Inferior parietal cortex (tissue), 1 donor: ENCODE results near the gene KRTAP4-2.
"Not testable (repeated sequence)": the region's sequence is repeated elsewhere in the genome, so short reads cannot be mapped to it uniquely, and the experiment has no call there.

Source experiments
- DNase-seq: peaks from one replicate; pipeline ENCODE4 v3.0.0-alpha.2; 2016; ENCODE audit errors: extremely low spot score

KRTAP4-2 gene

DNA sequence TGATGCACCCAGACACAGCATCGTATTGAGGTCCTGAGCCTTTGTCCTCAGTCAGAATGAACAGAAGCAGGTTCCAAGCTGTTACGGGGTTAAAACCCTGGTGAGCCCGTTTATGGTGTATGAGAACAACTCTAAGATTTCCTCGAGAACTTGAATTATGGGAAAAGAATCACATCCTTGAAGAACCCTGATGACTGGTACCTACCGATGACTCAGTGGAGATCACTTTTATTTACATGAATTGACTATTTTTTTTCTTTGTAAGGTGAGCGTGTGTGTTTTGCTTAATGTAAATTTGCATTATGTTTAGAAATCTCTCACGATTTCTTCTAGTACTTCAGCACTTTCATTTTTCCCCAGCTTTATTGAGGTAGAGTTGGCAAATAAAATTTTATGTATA is 14.2 kb downstream of the KRTAP4-2 start:
- DNase-seq = no peak

DNA sequence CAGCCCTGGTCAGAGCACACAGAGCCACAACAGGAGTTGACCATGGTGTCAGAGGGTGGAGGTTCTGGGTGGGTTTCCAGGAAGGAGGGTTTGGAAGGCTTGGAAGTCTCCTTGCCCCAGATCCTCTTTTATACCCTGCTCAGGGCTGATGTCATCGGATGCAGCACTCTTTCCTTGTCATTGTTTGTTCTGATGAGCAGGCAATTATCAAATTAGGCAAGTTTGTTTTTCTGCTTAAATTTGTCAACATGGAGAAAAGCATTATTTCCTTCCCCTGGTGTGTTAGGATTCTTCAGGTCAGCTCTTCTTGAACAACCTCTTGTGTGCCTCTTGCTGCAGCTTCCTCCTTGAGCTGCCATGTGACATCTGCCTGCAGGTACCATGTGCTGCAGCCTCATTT is 17.4 kb downstream of the KRTAP4-2 start, which contains the start of gene KRTAP4-4:
TSS of gene KRTAP4-4 (minus strand) at position 101 of the 400 bp plus-strand sequence. CDS start at position 44, 57 bp downstream.
- no peak for DNase-seq

DNA sequence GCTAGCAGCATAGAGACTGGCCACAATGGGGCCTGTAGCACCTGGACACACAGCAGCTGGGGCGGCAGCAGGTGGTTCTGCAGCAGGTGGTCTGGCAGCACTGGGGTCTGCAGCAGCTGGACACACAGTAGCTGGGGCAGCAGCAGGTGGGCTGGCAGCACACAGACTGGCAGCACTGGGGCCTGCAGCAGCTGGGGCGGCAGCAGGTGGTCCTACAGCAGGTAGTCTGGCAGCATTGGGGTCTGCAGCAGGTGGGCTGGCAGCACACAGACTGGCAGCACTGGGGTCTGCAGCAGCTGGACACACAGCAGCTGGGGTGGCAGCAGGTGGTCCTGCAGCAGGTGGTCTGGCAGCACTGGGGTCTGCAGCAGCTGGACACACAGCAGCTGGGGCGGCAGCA is 17.8 kb downstream of the KRTAP4-2 start:
- not testable (repeated sequence) for DNase-seq

DNA sequence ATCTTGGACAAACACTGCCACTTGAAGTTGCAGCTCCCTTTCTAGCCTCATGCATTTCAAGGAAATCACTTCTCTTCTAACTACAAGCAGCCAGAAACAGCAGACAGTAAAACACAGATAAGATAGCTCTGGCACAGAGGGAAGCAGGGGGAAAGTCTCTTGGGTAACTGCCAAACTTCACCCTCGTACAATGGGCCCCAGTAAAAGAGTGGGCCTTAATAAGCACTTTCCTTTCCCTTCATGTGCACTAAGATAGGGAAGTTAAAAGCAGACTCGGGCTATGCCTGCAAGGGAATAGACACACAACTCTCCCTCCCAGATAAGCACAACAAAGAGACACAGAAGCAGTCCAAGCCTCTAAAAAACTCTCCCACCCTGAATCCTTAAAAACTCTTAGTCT is 24.2 kb downstream of the KRTAP4-2 start:
- DNase-seq = no peak

DNA sequence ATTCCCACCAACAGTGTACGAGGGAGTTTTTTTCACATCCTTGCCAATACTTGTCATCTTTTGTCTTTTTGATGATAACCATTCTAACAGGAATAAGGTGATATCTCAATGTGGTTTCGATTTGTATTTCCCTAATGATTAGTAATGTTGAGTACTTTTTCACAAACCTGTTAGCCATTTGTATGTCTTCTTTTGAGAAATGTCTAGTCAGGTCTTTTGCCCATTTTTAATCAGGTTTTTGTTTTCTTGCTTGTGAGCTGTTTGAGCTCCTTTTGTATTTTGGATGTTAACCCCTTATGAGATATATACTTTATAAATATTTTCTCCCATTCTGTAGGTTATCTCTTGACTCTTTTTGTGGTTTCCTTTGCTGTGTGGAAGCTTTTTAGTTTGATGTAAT is 26.5 kb downstream of the KRTAP4-2 start:
- DNase-seq = no peak

DNA sequence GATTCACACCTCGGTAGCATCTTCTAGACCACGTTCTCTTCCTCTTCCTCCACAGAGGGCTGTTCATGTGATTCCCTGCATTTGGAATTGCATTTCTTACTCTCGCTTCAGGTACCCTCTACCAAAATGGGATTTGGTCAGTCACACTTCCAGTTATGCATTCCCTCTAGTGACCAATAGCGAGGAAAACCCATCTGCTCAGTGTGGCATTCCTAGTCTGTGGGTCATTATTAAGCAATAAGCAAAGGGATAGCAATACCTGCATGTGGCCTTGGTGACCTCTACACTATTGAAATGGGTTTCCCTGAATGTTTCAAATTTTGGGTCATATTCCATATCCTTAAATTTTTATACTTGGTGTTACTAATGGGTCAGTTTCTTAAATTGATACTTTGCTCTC is 28.0 kb downstream of the KRTAP4-2 start:
- DNase-seq = no peak

DNA sequence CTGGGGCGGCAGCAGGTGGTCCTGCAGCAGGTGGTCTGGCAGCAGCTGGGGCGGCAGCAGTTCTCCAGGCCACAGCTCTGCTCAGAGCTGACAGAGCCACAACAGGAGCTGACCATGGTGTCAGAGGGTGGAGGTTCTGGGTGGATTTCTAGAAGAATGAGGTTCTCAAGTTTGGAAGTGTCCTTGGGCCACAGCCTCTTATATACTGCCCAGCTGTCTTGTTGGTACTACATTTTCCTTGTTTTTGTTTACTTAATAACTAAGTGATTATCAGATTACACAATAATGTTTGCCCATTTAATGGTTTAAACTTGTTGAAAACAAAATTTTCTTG is 28.4 kb downstream of the KRTAP4-2 start, which contains the start of gene KRTAP4-5:
TSS of gene KRTAP4-5 (minus strand) at position 174 of the 334 bp plus-strand sequence. CDS start at position 116, 58 bp downstream.
- DNase-seq = no peak

DNA sequence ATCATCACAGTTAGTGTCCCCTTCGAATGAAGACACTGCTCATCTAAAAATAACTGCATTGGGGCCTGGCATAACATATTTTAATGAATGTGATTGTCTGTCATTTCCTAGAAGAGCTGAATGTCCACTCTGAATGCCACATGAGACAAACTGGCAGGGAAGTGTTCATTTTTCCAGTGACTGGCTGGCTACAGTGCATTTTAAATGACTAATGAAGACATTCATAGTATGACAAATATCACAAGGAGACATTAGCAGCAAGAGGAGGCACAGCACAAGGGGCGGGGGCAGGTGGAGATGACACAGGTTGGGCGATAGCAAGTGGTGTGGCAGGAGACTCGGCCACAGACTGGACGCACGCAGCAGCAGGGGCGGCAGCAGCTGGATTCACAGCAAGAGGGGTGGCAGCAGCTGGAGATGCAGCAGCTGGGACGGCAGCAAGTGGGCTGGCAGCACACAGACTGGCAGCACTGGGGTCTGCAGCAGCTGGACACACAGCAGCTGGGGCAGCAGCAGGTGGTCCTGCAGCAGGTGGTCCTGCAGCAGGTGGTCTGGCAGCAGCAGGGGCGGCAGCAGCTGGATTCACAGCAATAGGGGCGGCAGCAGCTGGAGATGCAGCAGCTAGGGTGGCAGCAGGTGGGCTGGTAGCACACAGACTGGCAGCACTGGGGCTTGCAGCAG is 28.9 kb downstream of the KRTAP4-2 start:
- not testable (repeated sequence) for DNase-seq

DNA sequence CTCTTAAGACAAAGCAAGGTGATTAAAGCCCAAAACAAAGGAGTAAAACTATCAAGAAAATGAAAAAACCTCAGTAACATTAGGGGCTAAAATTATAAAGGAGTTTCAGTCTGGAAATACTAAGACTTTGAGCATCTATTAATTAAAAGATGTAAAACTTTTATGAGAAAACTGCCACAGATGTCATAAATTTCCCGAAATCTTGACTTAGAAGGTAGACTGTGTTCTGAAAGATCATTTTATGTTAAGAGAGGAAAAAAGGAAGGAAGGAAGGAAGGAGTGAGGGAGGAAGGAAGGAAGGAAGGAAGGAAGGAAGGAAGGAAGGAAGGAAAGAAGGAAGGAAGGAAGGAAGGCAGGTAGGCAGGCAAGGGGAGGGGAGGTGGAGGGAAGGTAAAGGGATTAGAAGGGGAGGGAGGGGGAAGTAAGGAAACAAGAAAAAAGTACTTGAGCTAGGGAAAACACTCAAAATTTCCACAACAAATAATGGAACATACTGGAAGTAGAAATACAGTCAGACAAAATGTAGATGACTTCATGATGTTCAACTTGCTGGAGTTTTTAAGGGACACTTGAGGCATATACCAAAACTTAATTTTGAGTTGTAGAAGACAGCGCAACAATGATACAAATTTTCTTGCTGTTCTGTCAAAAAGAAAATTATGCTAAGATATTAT is 30.4 kb downstream of the KRTAP4-2 start:
- DNase-seq = no peak

DNA sequence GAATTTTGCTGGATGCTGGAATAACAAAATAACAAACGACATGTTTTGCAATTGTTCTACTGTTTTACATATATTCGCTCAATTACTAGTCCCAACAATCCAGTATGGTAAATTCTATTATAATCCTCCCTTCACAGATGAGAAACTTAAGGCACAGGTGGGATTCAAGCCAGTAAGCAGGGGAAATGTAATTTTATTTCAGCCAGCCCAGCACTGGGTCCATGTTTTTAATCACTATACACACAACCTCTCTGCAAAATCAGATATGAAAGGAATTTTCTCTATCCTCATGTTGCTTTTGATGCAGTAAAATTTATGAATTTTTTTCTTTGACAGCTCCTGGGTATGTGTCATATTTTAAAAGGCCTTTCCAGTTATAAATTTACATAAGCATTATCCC is 32.8 kb downstream of the KRTAP4-2 start:
- no peak for DNase-seq

DNA sequence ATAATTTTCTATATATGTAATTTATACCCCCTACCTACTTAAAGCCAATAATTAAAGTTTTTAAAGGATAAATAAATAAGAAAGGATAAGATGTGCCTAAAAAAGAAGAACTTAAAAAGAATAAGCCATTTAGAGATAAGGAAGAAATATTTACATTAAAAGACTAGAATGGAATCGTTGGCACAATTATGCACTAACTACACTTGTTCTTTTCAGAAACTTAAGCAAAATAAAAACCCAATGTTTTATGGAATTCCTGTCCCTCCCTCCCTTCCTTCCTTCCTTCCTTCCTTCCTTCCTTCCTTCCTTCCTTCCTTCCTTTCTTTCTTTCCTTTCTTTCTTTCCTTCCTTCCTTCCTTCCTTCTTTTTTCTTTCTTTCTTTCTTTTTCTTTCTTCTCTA is 33.2 kb downstream of the KRTAP4-2 start:
- no peak for DNase-seq

DNA sequence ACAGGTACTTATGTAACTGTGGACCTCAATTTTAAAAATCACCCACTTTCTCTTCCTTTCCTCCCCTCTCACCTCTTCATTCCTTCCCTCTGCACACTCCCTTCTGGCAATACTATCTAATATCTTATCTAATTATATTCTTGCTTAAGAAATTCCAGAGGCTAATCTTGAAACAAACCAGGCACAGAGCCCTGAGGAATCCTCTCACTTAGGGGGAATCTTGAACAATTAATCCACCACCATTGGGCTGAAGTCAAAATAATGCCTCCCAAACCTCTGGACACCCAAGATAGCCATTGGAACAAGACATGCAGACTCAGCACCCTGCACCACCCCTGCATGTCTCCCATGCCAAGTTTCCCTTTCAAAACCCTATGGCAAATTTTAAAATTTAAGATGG is 36.7 kb downstream of the KRTAP4-2 start:
- DNase-seq = no peak

DNA sequence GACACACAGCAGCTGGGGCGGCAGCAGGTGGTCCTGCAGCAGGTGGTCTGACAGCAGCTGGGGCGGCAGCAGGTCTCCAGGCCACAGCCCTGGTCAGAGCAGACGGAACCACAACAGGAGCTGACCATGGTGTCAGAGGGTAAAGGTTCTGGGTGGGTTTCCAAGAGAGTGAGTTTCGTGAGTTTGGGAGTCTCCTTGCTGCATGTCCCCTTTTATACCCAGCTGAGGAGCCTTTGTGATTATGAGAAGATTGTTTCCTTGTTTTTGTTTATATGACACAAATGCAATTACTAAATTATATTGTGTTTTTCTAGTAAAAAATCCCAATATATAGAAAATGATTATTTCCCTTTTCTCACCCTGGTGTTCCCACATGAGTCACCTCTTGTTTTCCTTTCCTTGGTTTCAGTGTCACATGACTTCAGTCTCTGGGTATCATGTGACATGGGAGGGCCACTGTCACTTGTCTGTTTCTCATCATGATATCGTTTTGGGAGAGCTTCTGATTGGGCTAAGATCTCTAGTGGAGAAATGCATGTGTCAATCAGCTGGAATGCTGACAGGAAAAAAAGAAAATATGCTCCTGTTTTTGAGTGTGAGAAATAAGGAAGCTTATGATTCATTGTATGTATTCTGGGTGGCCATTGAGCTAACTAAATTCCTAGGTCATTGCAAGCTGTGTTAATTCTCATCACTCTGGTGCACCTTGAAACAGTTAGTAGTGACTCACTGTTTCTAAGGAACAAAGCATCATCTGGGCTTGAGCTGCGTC is 37.5 kb downstream of the KRTAP4-2 start, which contains the start of gene KRTAP4-6:
TSS of gene KRTAP4-6 (minus strand) at position 185 of the 772 bp plus-strand sequence. CDS start at position 128, 57 bp downstream.
- no peak for DNase-seq

DNA sequence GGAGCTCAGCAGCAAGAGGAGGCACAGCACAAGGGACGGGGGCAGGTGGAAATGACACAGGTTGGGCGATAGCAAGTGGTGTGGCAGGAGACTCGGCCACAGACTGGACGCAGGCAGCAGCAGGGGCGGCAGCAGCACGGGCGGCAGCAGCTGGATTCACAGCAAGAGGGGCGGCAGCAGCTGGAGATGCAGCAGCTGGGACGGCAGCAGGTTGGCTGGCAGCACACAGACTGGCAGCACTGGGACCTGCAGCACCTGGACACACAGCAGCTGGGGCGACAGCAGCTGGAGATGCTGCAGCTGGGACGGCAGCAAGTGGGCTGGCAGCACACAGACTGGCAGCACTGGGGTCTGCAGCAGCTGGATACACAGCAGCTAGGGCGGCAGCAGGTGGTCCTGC is 38.2 kb downstream of the KRTAP4-2 start:
- DNase-seq = not testable (repeated sequence)

DNA sequence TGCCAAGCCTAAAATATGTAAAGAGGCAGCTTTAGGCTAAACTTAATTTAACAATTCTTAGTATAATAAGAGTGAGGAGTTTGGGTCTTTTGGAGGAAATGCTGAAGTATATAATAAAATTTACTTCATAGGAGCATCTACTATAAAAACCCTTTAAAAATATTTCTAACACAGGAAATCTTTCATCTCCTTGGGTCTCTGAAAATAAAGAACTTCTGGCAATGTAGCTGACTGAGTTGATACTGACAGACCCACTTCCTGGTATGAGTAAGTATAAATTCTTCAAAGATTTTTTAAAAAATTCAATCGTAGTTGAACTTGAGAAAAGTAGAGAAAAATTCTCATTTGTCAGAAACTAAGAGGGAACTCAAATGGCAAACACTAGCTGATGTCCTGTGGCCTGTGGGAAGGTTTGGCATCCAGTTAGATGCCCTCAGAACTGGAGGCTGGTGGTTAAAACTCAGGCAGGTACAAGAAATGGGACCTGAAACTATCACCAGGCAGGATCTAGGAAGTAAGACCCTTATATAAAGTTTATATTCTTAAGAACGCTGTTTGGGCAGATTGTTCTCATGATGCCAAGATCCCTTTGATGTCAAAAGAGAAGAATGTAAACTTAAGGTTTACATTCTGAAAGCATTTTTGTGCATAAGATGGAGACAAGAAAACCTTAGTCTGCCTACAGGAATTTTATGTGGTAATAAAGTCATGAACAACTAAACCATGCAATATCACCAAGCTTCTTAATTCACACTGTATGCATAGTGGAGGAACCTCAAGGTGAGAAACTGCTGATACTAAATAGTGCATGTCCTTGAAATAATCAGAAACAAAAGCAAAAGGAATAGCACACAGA is 43.9 kb downstream of the KRTAP4-2 start:
- DNase-seq = no peak

DNA sequence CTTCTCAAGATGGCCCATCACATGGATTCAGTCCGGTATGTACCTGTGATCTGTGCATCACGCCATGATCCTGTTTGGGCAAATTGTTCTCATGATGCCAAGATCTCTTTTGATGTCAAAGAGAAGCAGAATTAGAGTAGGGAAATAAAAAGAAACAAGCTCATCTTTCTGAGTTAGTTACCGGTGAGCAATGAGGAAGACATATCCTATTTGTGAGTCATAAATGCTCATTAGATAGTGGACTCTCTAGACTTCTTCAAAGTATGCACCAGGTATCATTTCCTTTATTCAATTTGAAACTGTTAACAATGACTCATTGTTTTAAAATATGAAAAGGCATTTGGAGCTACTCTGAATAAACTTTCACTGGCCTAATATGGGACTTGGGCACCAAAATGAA is 46.0 kb downstream of the KRTAP4-2 start:
- DNase-seq = no peak
